HFF-Myc (cell line): ENCODE measurements around the gene TPM1.

ENCODE experiments used
- DNase-seq: peaks from one replicate; pipeline ENCODE4 v3.0.0-alpha.2; 2011; ENCODE audit warnings: low read depth; ENCODE audit errors: extremely low read depth
- H3K4me3 ChIP-seq: replicated peaks from 2 replicates; pipeline ENCODE4 v1.5.1; 2011; ENCODE audit warnings: low read depth, mild to moderate bottlenecking, control low read depth, low read length
- CTCF ChIP-seq: IDR thresholded peaks from 2 replicates; pipeline ENCODE4 v1.5.1; 2012; ENCODE audit warnings: mild to moderate bottlenecking, low read depth, low read length, control low read depth; ENCODE audit errors: missing control alignments

The TPM1 gene

DNA sequence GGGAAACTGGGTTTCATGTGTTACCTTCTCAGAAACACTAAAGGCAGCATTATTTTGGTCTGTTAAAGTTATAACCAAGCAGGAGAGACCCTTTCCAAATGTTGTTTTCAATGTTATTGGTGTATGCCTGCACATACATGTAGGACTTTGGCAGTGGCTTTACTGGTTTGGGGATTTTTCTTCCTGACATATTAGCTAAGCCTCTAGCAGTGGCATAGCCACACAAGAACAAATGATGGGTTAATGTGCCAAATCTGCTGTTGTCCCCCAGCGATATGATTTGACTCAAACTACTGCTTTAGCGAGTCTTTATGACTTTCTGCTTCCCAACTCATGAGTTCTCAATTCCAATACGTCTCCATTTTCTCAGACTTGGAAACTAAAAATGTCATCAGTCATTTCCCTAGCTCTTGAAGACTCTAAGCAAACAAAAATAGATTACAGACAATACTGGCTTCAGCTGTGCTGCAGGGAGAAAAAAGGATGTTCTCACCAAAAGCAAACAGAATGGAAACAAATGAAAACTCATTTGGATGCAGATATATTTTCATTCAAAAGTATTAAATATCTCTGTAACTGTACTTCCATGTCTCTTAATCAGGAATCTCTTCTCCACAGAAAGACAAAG, 29.6 kb downstream of the TPM1 start:
- DNase-seq, result no peak

DNA sequence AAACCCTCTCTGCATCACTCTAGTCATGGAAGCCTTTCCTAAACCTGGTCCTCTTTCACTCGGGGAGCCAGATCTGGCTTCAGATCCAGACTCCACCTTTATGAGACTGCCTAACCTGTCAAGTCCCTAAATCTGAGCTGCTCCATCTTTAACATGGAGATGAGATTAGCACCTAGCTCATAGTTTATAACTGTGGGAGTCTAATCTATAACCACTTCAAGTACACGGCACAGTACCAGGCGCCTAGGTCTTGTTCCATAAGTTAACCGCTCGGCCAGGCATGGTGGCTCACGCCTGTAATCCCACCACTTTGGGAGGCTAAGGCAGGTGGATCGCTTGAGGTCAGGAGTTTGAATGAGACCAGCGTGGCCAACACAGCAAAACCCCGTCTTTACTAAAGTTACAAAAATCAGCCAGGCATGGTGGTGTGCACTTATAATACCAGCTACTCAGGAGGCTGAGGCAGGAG, 30.3 kb downstream of the TPM1 start:
- H3K4me3 ChIP-seq, result no peak overlapping the region

More for the DNA sequence above, 29.6 kb downstream of the TPM1 start:
- no peak overlapping the region for H3K4me3 ChIP-seq
- TF ChIP-seq CTCF, result no peak

DNA sequence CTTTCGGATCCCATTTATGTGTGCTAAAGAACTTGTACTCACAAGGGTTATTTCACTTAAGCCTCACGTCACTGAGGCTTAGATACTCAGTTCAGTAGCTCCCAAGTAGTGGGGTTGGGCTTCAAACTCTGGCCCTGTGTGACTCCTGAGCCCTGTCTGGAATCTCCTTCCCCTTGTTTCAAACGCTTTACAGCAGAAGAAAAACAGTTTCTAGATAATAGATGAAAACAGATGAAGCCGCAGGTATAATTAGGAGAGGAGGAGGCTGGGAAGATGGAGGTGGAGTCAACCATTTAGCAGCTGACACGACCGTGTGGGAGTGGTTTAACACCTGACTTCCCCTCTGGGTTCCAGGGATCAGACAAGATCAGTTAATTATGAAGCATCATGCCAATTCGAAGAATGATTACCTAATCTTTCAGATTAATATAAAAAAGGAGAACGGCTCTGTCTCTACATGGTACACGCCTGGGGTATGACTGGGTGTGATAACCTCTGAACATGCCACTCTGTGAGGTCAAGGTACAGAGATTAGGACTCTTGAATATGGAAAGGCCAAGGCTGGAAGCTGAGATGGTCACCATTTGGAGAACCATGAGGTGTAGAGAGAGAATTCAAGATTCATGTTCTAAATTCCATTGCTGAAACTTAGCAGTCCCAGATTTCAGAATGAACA, 31.1 kb downstream of the TPM1 start:
- no peak for TF ChIP-seq CTCF
- no peak overlapping the region for H3K4me3 ChIP-seq
- DNase-seq, result no peak

More for the DNA sequence above, 30.3 kb downstream of the TPM1 start:
- TF ChIP-seq CTCF, result no peak
- no peak for DNase-seq

DNA sequence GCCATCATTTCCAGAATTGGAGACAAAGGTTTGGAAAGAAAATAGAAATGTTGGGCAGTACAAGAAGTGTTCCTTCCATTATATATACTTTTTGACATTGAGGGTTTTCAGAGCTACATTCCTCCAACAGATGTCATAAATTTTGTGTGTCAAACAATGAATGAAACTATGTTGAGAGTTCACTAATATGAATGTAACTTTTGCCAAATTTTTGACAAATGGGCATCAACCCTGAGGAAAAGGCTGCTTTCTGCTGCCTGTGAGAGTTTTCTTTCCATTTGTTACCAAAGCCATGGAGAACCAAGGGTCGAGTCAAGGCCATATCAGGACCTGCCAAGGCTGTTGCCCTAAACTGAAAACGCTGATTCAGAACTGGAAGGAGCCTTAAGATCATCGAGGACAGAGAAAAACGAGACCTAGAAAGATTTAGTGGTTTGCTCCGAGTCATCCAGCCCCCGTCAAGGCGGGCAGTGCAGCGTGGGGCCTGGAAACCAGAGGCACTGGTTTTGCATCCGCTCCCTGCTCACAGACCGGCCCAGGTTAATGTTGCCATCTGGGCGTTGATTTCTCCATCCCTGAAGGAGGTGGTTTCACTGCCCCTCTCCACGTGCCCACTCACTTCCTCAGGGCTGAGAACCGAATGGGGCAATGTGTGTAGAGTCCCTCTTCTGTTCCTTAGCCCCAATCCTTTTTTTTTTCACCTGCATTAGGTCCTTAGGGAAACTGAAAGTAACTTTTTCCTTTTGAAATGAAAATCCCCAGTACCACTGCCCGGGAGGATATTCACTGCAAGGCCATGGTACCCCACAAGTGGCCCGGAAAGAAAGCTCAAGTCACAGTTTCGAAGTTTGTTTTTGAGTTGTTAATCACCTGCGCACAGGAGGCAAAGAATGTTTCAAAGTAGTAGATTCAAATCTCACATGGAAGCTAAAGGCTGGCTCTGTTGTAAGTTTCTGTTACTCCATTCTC, 32.8 kb downstream of the TPM1 start:
- TF ChIP-seq CTCF, result no peak
- DNase-seq, result no peak
- no peak overlapping the region for H3K4me3 ChIP-seq

DNA sequence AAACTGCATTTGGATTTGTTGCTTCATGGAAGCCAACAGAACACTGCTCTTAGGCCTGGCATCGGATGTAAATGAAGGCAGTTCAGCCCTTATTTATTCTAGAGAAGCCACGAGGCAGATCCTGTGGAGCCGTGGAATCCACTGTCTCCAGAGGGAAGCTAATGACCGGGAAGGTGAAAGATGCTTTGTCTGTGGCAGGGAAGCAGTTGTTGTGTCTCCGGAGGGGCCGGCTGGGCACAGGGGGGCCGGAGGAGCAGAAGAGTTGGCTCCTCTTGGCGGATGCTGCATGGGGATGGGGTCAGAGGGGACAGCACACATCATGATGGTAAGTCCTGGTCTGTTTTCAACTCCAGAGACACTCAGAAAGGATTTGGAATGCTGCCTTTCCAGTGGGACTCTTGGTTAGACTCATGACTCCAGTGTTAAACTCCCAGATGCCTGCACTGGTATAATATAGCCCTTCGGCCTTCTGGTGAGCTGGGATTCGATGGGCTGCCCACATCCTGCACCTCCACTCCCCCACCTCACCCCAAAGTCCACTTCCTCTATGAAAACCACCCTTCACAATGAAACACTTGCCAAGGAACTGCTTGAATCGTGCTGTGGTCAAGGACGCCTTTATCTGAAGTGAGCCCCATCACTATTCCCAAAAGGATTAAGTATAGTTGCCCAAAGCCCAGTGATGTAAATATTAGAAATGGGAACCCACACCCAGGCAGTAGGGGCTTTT, 33.6 kb downstream of the TPM1 start:
- TF ChIP-seq CTCF, result no peak
- H3K4me3 ChIP-seq, result no peak overlapping the region
- DNase-seq, result no peak

- no peak for DNase-seq
- no peak for TF ChIP-seq CTCF
- no peak overlapping the region for H3K4me3 ChIP-seq
Measured at GRCh38 chr15:63076714-63077046, 34.1 kb downstream of the TPM1 start.
